ENCODE measurements around the gene CXCL10.

- no peak for TF ChIP-seq ZNF530 (tag by site-specific recombination; IDR thresholded peaks at IDR 0.05; ENCODE audit: low read depth)
- no peak for TF ChIP-seq ZNF558 (tag by site-specific recombination; IDR thresholded peaks at IDR 0.05)
- TF ChIP-seq, protein P1, sequence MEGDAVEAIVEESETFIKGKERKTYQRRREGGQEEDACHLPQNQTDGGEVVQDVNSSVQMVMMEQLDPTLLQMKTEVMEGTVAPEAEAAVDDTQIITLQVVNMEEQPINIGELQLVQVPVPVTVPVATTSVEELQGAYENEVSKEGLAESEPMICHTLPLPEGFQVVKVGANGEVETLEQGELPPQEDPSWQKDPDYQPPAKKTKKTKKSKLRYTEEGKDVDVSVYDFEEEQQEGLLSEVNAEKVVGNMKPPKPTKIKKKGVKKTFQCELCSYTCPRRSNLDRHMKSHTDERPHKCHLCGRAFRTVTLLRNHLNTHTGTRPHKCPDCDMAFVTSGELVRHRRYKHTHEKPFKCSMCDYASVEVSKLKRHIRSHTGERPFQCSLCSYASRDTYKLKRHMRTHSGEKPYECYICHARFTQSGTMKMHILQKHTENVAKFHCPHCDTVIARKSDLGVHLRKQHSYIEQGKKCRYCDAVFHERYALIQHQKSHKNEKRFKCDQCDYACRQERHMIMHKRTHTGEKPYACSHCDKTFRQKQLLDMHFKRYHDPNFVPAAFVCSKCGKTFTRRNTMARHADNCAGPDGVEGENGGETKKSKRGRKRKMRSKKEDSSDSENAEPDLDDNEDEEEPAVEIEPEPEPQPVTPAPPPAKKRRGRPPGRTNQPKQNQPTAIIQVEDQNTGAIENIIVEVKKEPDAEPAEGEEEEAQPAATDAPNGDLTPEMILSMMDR (tag by site-specific recombination; IDR thresholded peaks at IDR 0.05) = no peak
- TF ChIP-seq, protein P2, sequence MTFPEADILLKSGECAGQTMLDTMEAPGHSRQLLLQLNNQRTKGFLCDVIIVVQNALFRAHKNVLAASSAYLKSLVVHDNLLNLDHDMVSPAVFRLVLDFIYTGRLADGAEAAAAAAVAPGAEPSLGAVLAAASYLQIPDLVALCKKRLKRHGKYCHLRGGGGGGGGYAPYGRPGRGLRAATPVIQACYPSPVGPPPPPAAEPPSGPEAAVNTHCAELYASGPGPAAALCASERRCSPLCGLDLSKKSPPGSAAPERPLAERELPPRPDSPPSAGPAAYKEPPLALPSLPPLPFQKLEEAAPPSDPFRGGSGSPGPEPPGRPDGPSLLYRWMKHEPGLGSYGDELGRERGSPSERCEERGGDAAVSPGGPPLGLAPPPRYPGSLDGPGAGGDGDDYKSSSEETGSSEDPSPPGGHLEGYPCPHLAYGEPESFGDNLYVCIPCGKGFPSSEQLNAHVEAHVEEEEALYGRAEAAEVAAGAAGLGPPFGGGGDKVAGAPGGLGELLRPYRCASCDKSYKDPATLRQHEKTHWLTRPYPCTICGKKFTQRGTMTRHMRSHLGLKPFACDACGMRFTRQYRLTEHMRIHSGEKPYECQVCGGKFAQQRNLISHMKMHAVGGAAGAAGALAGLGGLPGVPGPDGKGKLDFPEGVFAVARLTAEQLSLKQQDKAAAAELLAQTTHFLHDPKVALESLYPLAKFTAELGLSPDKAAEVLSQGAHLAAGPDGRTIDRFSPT (tag by site-specific recombination; IDR thresholded peaks at IDR 0.05) = no peak
- no peak for TF ChIP-seq GLI4 (tag by site-specific recombination; IDR thresholded peaks at IDR 0.05)
- no peak for TF ChIP-seq ZNF175 (tag by site-specific recombination; IDR thresholded peaks at IDR 0.05)
- no peak for TF ChIP-seq ZNF157 (tag by site-specific recombination; IDR thresholded peaks at IDR 0.05)
Measured at GRCh38 chr4:75980576-75980975, 42.7 kb downstream of the CXCL10 start.

All from HEK293 (cell line).